Endodermal cell (in vitro differentiated cells): Measurements from ENCODE around the gene RREB1. TPM values are rescaled to one million over a fixed set of nuclear protein-coding genes. Genes with fewer than 3 reads are reported as not detected.

Source experiments
- DNase-seq: peaks from one replicate; pipeline ENCODE4 v3.0.0-alpha.2; 2017
- H3K27ac ChIP-seq: 2 replicates; pipeline ENCODE4 v1.5.1; 2013; ENCODE audit warnings: mild to moderate bottlenecking, low read depth, low read length, moderate library complexity
- H3K27me3 ChIP-seq: 2 replicates; pipeline ENCODE4 v1.6.1; 2013; ENCODE audit warnings: mild to moderate bottlenecking, low read length, moderate library complexity; ENCODE audit not compliant: insufficient read depth, control insufficient read depth, poor library complexity, severe bottlenecking
- H3K36me3 ChIP-seq: 2 replicates; pipeline ENCODE4 v1.7.0; 2013; ENCODE audit warnings: mild to moderate bottlenecking, low read length, moderate library complexity; ENCODE audit not compliant: control insufficient read depth, insufficient read depth
- H3K4me1 ChIP-seq: one replicate; pipeline ENCODE4 v1.7.0; 2013; ENCODE audit warnings: low read length; ENCODE audit not compliant: control insufficient read depth, insufficient read depth
- H3K4me3 ChIP-seq: 2 replicates; pipeline ENCODE4 v1.5.1; 2013; ENCODE audit warnings: mild to moderate bottlenecking, low read length, moderate library complexity
- H3K9ac ChIP-seq: 2 replicates; pipeline ENCODE4 v1.6.1; 2013; ENCODE audit warnings: mild to moderate bottlenecking, low read length, moderate library complexity; ENCODE audit not compliant: poor library complexity, severe bottlenecking; ENCODE audit errors: extremely low read depth
- H3K9me3 ChIP-seq: 2 replicates; pipeline ENCODE4 v1.6.1; 2013; ENCODE audit warnings: mild to moderate bottlenecking, low read length, moderate library complexity; ENCODE audit not compliant: control insufficient read depth
- H3K27ac Mint-ChIP-seq: 2 replicates; pipeline ENCODE4 v1.8.0; 2020; ENCODE audit warnings: mixed read lengths
- H3K27me3 Mint-ChIP-seq: 2 replicates; pipeline ENCODE4 v1.8.0; 2021; ENCODE audit warnings: mild to moderate bottlenecking, mixed read lengths; ENCODE audit not compliant: insufficient read depth
- H3K36me3 Mint-ChIP-seq: 2 replicates; pipeline ENCODE4 v1.8.0; 2020; ENCODE audit warnings: low read depth, mixed read lengths
- H3K4me1 Mint-ChIP-seq: 2 replicates; pipeline ENCODE4 v1.8.0; 2020; ENCODE audit warnings: mixed read lengths
- H3K4me3 Mint-ChIP-seq: 2 replicates; pipeline ENCODE4 v1.8.0; 2020; ENCODE audit warnings: mild to moderate bottlenecking, moderate library complexity, mixed read lengths
- H3K9me3 Mint-ChIP-seq: 2 replicates; pipeline ENCODE4 v1.8.0; 2020; ENCODE audit warnings: mild to moderate bottlenecking, mixed read lengths
- CTCF ChIP-seq: fragments of 200-600 bp; sonication (generic); conservative IDR thresholded peaks from 2 replicates; pipeline ENCODE4 v1.5.0; 2021; ENCODE audit warnings: antibody characterized with exemption, mild to moderate bottlenecking
- WGBS, 2 experiments: methylation state at CpG; one replicate each; pipeline versions ENCODE4 v1.1.5 to v1.1.7; 2013; ENCODE audit warnings: missing lambda C conversion rate in 2 of 2, mixed read lengths in 1 of 2; ENCODE audit not compliant: insufficient coverage in 1 of 2, insufficient read length in 1 of 2; 5-methylcytosine and 5-hydroxymethylcytosine counted together
- total RNA-seq, 2 donors: library from RNA; stranded (reverse); fragmentation: NEBNext Ultra II Directional in 1 of 2; extraction: Animal tissue kit (Norgen Biotek cat#: 25700) in 1 of 2; gene quantifications; 2 replicates in 1 of 2; 3 replicates in 1 of 2; pipeline ENCODE4 v1.2.1, GENCODE V29; 2021

The RREB1 gene
- total RNA-seq, 2 donors from 2014 or later = 51.2 to 64.3 TPM

GRCh38 chr6:7215798-7216231, 108.1 kb downstream of the RREB1 start:
- H3K4me3 ChIP-seq = no peak overlapping the region
- H3K27ac ChIP-seq = no peak overlapping the region
- H3K27ac Mint-ChIP-seq = no peak overlapping the region
- peaks cover 43% of the 10 kb centered on the region for H3K4me1 Mint-ChIP-seq
- no peak for DNase-seq
- H3K4me3 Mint-ChIP-seq = no peak overlapping the region
- TF ChIP-seq CTCF = no peak
- 89 to 91% methylated on average over 10 of the region's 10 CpGs for WGBS, 2 experiments
- H3K9ac ChIP-seq = no peak overlapping the region
- H3K9me3 ChIP-seq = no peaks in the 10 kb centered on the region
- peaks cover 54% of the 10 kb centered on the region for H3K36me3 Mint-ChIP-seq
- no peaks in the 10 kb centered on the region for H3K27me3 Mint-ChIP-seq
- H3K4me1 ChIP-seq = peaks cover 28% of the 10 kb centered on the region
- H3K9me3 Mint-ChIP-seq = no peaks in the 10 kb centered on the region
- H3K27me3 ChIP-seq = no peaks in the 10 kb centered on the region
- peaks cover 57% of the 10 kb centered on the region for H3K36me3 ChIP-seq

- peaks cover 53% of the 10 kb centered on the region for H3K36me3 ChIP-seq
- H3K27ac ChIP-seq = no peak overlapping the region
- TF ChIP-seq CTCF = peak; percentile 52
- Mint-ChIP-seq H3K9me3 (no peaks in the 10 kb centered on the region), H3K27ac (peak overlapping the region; percentile 78), H3K4me1 (peaks cover 44% of the 10 kb centered on the region), H3K4me3 (no peak overlapping the region), H3K36me3 (peaks cover 51% of the 10 kb centered on the region), H3K27me3 (no peaks in the 10 kb centered on the region)
- 74 to 77% methylated on average over 12 to 17 of the region's 17 CpGs for WGBS, 2 experiments
- no peak overlapping the region for H3K4me3 ChIP-seq
- peaks cover 22% of the 10 kb centered on the region for H3K4me1 ChIP-seq
- no peak overlapping the region for H3K9ac ChIP-seq
- no peaks in the 10 kb centered on the region for H3K27me3 ChIP-seq
- H3K9me3 ChIP-seq = no peaks in the 10 kb centered on the region
- DNase-seq = peak; percentile 82
Observed at GRCh38 chr6:7216941-7217621, 109.3 kb downstream of the RREB1 start.

- Mint-ChIP-seq H3K36me3 (peaks cover 46% of the 10 kb centered on the region), H3K4me1 (peaks cover 40% of the 10 kb centered on the region), H3K9me3 (no peaks in the 10 kb centered on the region), H3K27me3 (no peaks in the 10 kb centered on the region), H3K4me3 (no peak overlapping the region), H3K27ac (no peak overlapping the region)
- Histone ChIP-seq H3K9me3 (no peaks in the 10 kb centered on the region), H3K9ac (no peak overlapping the region), H3K4me1 (peaks cover 18% of the 10 kb centered on the region), H3K27me3 (no peaks in the 10 kb centered on the region), H3K4me3 (no peak overlapping the region), H3K27ac (no peak overlapping the region), H3K36me3 (peaks cover 51% of the 10 kb centered on the region)
- TF ChIP-seq CTCF = peak; percentile 23
- peak; percentile 35 for DNase-seq
- WGBS, 2 experiments = 67 to 80% methylated on average over 1 to 2 of the region's 2 CpGs
Observed at GRCh38 chr6:7218406-7218988, 110.7 kb downstream of the RREB1 start.
